Common myeloid progenitor, CD34-positive (primary cell): ENCODE results near the gene DAD1.

ENCODE experiments used
- CTCF ChIA-PET: fragments of 350-600 bp; sonication (Branson Sonifier 250); formaldehyde crosslinking; loops from one replicate; lab custom pipeline; 2021; ENCODE audit warnings: antibody characterized with exemption; lab: Charles Lee
- POLR2A ChIA-PET: fragments of 350-600 bp; sonication (Branson Sonifier 250); formaldehyde crosslinking; loops from one replicate; lab custom pipeline; 2021; ENCODE audit warnings: antibody characterized with exemption; lab: Charles Lee
- DNase-seq, 3 donors: peaks; one replicate each; pipeline versions ENCODE4 v3.0.0 to v3.0.0-alpha.2; 2013
- H3K27ac ChIP-seq, 2 experiments: 1 replicate in 1 of 2; 2 replicates in 1 of 2; pipeline ENCODE4 v1.7.0; 2013; ENCODE audit warnings: inconsistent platforms in 2 of 2, low read length in 2 of 2, mild to moderate bottlenecking in 2 of 2, low read depth in 1 of 2, moderate library complexity in 1 of 2; ENCODE audit not compliant: severe bottlenecking in 2 of 2, insufficient read depth in 1 of 2, poor library complexity in 1 of 2
- H3K27me3 ChIP-seq, 5 experiments: replicated peaks in 2 of 5; 1 replicate in 3 of 5; 2 replicates in 2 of 5; pipeline versions ENCODE4 v1.6.1 to v1.7.0; 2013; ENCODE audit warnings: low read length in 4 of 5, mild to moderate bottlenecking in 2 of 5, moderate library complexity in 2 of 5, inconsistent platforms in 1 of 5; ENCODE audit not compliant: insufficient read depth in 5 of 5, control insufficient read depth in 4 of 5
- H3K36me3 ChIP-seq, 4 experiments: 1 replicate in 2 of 4; 2 replicates in 2 of 4; pipeline versions ENCODE4 v1.6.1 to v1.7.0; 2013; ENCODE audit warnings: low read length in 3 of 4, control low read depth in 1 of 4, mild to moderate bottlenecking in 1 of 4; ENCODE audit not compliant: control insufficient read depth in 4 of 4, insufficient read depth in 4 of 4
- H3K4me1 ChIP-seq, 4 experiments: 1 replicate in 3 of 4; 2 replicates in 1 of 4; pipeline versions ENCODE4 v1.6.1 to v1.7.1; 2013; ENCODE audit warnings: low read length in 3 of 4, mild to moderate bottlenecking in 3 of 4, control low read depth in 1 of 4, inconsistent platforms in 1 of 4, moderate library complexity in 1 of 4; ENCODE audit not compliant: control insufficient read depth in 4 of 4, insufficient read depth in 4 of 4; ENCODE audit errors: control extremely low read depth in 1 of 4
- H3K4me3 ChIP-seq, 7 experiments: 1 replicate in 4 of 7; 2 replicates in 3 of 7; pipeline versions ENCODE4 v1.5.1 to v1.7.0; 2013; ENCODE audit warnings: mild to moderate bottlenecking in 7 of 7, low read length in 6 of 7, moderate library complexity in 6 of 7, inconsistent platforms in 2 of 7, low read depth in 2 of 7, control low read depth in 1 of 7; ENCODE audit not compliant: insufficient read depth in 4 of 7, control insufficient read depth in 1 of 7; ENCODE audit errors: extremely low read depth in 1 of 7
- H3K9me3 ChIP-seq, 5 experiments: 1 replicate in 4 of 5; 2 replicates in 1 of 5; pipeline versions ENCODE4 v1.6.1 to v1.7.1; 2013; ENCODE audit warnings: low read length in 4 of 5, mild to moderate bottlenecking in 2 of 5, inconsistent platforms in 1 of 5, low read depth in 1 of 5, moderate library complexity in 1 of 5; ENCODE audit not compliant: control insufficient read depth in 4 of 5, insufficient read depth in 2 of 5; ENCODE audit errors: control extremely low read depth in 1 of 5
- WGBS: methylation state at CpG from one replicate; pipeline ENCODE4 v1.1.5; 2013; ENCODE audit not compliant: insufficient coverage; 5-methylcytosine and 5-hydroxymethylcytosine counted together

The DAD1 gene

DNA sequence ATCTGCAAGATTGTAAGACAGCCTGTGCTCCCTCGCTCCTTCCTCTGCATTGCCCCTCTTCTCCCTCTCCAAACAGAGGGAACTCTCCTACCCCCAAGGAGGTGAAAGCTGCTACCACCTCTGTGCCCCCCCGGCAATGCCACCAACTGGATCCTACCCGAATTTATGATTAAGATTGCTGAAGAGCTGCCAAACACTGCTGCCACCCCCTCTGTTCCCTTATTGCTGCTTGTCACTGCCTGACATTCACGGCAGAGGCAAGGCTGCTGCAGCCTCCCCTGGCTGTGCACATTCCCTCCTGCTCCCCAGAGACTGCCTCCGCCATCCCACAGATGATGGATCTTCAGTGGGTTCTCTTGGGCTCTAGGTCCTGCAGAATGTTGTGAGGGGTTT, 37.4 kb downstream of the DAD1 start:
- ChIA-PET POLR2A (interaction anchor here (0.6 kb wide), 1 partner anchor 13 kb away, joined by 5 read pairs; no protein-coding TSS in a partner anchor), CTCF (interaction anchor here (0.5 to 2.4 kb wide), 9 partner anchors 18 to 212 kb away, joined by 3 to 10 read pairs (median 4); no protein-coding TSS in a partner anchor)
- H3K9me3 ChIP-seq = no peaks in the 10 kb centered on the region
- DNase-seq = no peak
- no peak overlapping the region for H3K4me3 ChIP-seq
- H3K36me3 ChIP-seq = no peaks in the 10 kb centered on the region
- 26% methylated on average over 4 of the region's 5 CpGs for WGBS
- H3K27ac ChIP-seq = no peak overlapping the region
- peaks cover 9 to 54% (median 45%) of the 10 kb centered on the region in 4 experiments for H3K4me1 ChIP-seq
- H3K27me3 ChIP-seq = no peaks in the 10 kb centered on the region

DNA sequence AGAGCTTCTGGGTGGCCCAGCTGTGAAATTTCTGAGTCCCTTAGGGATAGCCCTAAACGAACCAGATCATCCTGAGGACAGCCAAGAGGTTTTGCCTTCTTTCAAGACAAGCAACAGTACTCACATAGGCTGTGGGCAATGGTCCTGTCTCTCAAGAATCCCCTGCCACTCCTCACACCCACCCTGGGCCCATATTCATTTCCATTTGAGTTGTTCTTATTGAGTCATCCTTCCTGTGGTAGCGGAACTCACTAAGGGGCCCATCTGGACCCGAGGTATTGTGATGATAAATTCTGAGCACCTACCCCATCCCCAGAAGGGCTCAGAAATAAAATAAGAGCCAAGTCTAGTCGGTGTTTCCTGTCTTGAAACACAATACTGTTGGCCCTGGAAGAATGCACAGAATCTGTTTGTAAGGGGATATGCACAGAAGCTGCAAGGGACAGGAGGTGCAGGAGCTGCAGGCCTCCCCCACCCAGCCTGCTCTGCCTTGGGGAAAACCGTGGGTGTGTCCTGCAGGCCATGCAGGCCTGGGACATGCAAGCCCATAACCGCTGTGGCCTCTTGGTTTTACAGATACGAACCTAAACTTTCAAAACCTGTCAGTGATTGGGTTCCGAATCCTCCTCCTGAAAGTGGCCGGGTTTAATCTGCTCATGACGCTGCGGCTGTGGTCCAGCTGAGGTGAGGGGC, 38.9 kb downstream of the DAD1 start:
- DNase-seq = peak in 2 of 3 donors; percentile 65 to 73
- no peaks in the 10 kb centered on the region for H3K9me3 ChIP-seq
- peak overlapping the region in 2 of 7 experiments; percentile 11 to 38 for H3K4me3 ChIP-seq
- CTCF ChIA-PET = interaction anchor here (0.8 to 2.2 kb wide), 8 partner anchors 12 to 305 kb away, joined by 3 to 8 read pairs (median 3); no protein-coding TSS in a partner anchor
- H3K4me1 ChIP-seq = peaks cover 0 to 42% (median 31%) of the 10 kb centered on the region in 4 experiments
- POLR2A ChIA-PET = no interaction called here
- no peaks in the 10 kb centered on the region for H3K27me3 ChIP-seq
- no peak overlapping the region for H3K27ac ChIP-seq
- no peaks in the 10 kb centered on the region for H3K36me3 ChIP-seq
- 61% methylated on average over 8 of the region's 11 CpGs for WGBS

DNA sequence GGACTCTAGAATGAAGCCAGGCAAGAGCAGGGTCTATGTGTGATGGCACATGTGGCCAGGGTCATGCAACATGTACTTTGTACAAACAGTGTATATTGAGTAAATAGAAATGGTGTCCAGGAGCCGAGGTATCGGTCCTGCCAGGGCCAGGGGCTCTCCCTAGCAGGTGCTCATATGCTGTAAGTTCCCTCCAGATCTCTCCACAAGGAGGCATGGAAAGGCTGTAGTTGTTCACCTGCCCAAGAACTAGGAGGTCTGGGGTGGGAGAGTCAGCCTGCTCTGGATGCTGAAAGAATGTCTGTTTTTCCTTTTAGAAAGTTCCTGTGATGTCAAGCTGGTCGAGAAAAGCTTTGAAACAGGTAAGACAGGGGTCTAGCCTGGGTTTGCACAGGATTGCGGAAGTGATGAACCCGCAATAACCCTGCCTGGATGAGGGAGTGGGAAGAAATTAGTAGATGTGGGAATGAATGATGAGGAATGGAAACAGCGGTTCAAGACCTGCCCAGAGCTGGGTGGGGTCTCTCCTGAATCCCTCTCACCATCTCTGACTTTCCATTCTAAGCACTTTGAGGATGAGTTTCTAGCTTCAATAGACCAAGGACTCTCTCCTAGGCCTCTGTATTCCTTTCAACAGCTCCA, 39.6 kb downstream of the DAD1 start:
- peaks cover 0 to 38% (median 26%) of the 10 kb centered on the region in 4 experiments for H3K4me1 ChIP-seq
- no peak overlapping the region for H3K27ac ChIP-seq
- ChIA-PET CTCF (interaction anchor here (0.9 to 1.7 kb wide), 6 partner anchors 11 to 306 kb away, joined by 3 to 7 read pairs (median 4); no protein-coding TSS in a partner anchor), POLR2A (no interaction called here)
- peaks cover 0 to 1% (median 0%) of the 10 kb centered on the region in 5 experiments for H3K27me3 ChIP-seq
- no peak overlapping the region for H3K4me3 ChIP-seq
- H3K9me3 ChIP-seq = no peaks in the 10 kb centered on the region
- no peaks in the 10 kb centered on the region for H3K36me3 ChIP-seq
- 81% methylated on average over 6 of the region's 6 CpGs for WGBS
- DNase-seq = no peak

DNA sequence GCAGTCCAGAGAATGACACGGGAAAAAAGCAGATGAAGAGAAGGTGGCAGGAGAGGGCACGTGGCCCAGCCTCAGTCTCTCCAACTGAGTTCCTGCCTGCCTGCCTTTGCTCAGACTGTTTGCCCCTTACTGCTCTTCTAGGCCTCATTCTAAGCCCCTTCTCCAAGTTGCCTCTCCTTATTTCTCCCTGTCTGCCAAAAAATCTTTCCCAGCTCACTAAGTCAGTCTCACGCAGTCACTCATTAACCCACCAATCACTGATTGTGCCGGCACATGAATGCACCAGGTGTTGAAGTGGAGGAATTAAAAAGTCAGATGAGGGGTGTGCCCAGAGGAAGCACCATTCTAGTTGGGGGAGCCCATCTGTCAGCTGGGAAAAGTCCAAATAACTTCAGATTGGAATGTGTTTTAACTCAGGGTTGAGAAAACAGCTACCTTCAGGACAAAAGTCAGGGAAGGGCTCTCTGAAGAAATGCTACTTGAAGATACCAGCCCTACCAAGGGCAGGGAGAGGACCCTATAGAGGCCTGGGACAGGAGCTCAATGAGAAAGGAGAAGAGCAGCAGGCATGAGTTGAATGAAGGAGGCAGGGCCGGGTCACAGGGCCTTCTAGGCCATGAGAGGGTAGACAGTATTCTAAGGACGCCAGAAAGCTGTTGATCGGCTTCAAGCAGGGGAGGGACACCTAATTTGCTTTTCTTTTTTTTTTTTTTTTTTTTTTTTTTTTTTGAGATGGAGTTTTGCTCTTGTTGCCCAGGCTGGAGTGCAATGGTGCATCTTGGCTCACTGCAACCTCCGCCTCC, 40.9 kb downstream of the DAD1 start:
- ChIA-PET CTCF (interaction anchor here (0.9 to 1.7 kb wide), 7 partner anchors 8 to 159 kb away, joined by 3 to 6 read pairs (median 3); no protein-coding TSS in a partner anchor), POLR2A (no interaction called here)
- Histone ChIP-seq H3K9me3 (no peaks in the 10 kb centered on the region), H3K36me3 (no peaks in the 10 kb centered on the region), H3K27me3 (peaks cover 0 to 3% (median 0%) of the 10 kb centered on the region in 5 experiments), H3K27ac (no peak overlapping the region), H3K4me3 (no peak overlapping the region), H3K4me1 (peaks cover 0 to 29% (median 22%) of the 10 kb centered on the region in 4 experiments)
- no peak for DNase-seq
- WGBS = 80% methylated on average over 3 of the region's 8 CpGs

DNA sequence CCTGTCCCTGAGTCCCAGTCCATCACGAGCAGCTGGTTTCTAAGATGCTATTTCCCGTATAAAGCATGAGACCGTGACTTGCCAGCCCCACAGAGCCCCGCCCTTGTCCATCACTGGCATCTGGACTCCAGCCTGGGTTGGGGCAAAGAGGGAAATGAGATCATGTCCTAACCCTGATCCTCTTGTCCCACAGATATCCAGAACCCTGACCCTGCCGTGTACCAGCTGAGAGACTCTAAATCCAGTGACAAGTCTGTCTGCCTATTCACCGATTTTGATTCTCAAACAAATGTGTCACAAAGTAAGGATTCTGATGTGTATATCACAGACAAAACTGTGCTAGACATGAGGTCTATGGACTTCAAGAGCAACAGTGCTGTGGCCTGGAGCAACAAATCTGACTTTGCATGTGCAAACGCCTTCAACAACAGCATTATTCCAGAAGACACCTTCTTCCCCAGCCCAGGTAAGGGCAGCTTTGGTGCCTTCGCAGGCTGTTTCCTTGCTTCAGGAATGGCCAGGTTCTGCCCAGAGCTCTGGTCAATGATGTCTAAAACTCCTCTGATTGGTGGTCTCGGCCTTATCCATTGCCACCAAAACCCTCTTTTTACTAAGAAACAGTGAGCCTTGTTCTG, 41.6 kb downstream of the DAD1 start:
- 92% methylated on average over 8 of the region's 9 CpGs for WGBS
- H3K9me3 ChIP-seq = no peaks in the 10 kb centered on the region
- H3K4me1 ChIP-seq = peaks cover 0 to 29% (median 22%) of the 10 kb centered on the region in 4 experiments
- ChIA-PET POLR2A (no interaction called here), CTCF (interaction anchor here (1.1 to 2.3 kb wide), 7 partner anchors 8 to 158 kb away, joined by 3 to 7 read pairs (median 4); no protein-coding TSS in a partner anchor)
- no peaks in the 10 kb centered on the region for H3K36me3 ChIP-seq
- no peak overlapping the region for H3K4me3 ChIP-seq
- no peak for DNase-seq
- no peak overlapping the region for H3K27ac ChIP-seq
- H3K27me3 ChIP-seq = peaks cover 0 to 3% (median 0%) of the 10 kb centered on the region in 5 experiments

DNA sequence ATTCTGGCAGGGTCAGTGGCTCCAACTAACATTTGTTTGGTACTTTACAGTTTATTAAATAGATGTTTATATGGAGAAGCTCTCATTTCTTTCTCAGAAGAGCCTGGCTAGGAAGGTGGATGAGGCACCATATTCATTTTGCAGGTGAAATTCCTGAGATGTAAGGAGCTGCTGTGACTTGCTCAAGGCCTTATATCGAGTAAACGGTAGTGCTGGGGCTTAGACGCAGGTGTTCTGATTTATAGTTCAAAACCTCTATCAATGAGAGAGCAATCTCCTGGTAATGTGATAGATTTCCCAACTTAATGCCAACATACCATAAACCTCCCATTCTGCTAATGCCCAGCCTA, 42.3 kb downstream of the DAD1 start:
- CTCF ChIA-PET = interaction anchor here (1.2 to 2.3 kb wide), 7 partner anchors 8 to 158 kb away, joined by 3 to 7 read pairs (median 4); no protein-coding TSS in a partner anchor
- DNase-seq = no peak
- peaks cover 0 to 3% (median 0%) of the 10 kb centered on the region in 5 experiments for H3K27me3 ChIP-seq
- no peak overlapping the region for H3K27ac ChIP-seq
- POLR2A ChIA-PET = no interaction called here
- H3K36me3 ChIP-seq = no peaks in the 10 kb centered on the region
- no peaks in the 10 kb centered on the region for H3K9me3 ChIP-seq
- 79% methylated on average over 3 of the region's 3 CpGs for WGBS
- no peak overlapping the region for H3K4me3 ChIP-seq
- H3K4me1 ChIP-seq = peaks cover 0 to 25% (median 20%) of the 10 kb centered on the region in 4 experiments
